ENCODE data around the gene EPS8L3.
A peak's percentile ranks its signal among the peaks of the same experiment; 100 is the strongest.
"Not testable (repeated sequence)": the region's sequence is repeated elsewhere in the genome, so short reads cannot be mapped to it uniquely, and the experiment has no call there.

The EPS8L3 gene

DNA sequence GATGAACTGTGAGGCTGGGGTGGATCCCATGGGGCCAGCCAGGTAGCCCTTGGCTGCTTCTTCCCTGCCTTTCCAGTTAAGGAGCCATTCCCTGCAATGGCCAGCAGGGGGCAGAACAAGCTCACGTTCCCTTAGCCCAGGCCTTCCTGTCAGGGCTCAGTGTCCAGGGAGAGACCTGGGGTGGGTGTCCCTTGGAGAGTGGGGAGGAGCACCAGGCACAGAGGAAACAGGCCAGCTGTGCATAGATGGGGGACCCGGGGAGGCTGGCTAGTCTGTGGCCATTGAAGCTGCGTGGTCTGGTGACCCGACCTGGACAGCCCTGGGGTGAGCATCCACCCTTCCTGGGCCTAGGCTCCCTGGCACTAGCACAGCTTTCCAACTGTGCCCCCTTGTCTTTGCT is 13.2 kb upstream of the EPS8L3 start:
- DNase-seq = peak; percentile 70

DNA sequence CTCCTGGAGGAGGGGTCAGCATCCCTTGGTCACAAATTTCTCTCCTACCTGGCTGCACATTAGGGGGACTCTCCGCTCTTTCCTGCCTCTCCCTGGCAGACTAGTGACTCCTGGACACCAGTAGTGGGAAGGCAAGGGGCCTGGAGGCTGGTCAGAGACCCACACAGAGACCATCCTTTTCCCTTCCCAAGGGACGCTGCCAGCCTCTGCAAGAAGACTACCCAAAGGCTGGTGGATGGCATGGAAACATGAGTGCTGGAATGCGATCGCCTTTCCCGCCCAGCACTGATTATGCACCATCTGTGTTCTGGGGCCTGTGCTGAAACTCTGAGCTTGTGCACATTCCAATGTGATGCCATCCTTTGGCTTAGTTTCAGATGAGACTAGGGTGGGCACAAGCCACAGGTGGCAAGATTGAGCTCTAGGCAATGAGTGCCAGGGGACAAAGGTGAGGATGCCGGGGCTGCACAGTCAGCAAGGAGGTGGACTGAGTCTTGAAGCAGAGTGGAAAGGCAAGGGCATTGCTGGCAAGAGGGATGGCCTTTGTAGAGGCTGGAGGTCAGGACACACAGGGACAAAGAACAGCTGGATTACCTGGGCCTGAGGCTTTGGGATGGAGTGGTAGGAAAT is 12.6 kb upstream of the EPS8L3 start:
- no peak for DNase-seq

GRCh38 chr1:109775398-109775797 is 11.7 kb upstream of the EPS8L3 start:
- DNase-seq = no peak

DNA sequence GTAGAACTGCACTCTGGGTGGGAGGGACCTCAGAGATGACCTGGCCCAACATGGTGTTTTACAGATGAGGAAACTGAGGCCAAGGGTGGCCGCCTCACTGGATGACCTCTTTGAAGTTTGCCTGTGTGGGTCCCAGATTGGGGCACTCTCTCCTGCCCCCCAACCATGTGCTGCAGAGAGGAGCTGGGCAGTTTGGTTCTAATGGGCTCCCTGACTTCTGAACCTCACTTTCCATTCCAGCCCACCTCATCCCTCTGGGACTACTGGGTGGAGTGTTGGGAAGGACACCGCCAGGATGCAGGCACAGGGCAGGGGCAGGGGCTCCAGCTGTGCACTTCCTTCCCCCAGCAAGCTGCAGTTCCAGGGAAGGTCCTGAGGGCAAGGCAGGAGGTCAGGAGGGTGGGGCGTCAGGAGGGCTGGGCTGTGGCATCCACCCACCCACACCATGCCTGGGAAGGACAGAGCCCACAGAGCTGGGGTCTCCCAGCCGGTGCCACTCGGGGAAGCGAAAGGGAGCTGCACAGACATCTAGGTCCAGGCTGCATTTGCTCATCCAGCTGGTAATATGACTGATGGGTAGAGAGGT is 10.3 kb upstream of the EPS8L3 start:
- DNase-seq = no peak

- DNase-seq = peak; percentile 56
Measured at GRCh38 chr1:109773203-109773899, 9.6 kb upstream of the EPS8L3 start.

- no peak for DNase-seq
Measured at GRCh38 chr1:109772658-109773202, 9.0 kb upstream of the EPS8L3 start.

DNA sequence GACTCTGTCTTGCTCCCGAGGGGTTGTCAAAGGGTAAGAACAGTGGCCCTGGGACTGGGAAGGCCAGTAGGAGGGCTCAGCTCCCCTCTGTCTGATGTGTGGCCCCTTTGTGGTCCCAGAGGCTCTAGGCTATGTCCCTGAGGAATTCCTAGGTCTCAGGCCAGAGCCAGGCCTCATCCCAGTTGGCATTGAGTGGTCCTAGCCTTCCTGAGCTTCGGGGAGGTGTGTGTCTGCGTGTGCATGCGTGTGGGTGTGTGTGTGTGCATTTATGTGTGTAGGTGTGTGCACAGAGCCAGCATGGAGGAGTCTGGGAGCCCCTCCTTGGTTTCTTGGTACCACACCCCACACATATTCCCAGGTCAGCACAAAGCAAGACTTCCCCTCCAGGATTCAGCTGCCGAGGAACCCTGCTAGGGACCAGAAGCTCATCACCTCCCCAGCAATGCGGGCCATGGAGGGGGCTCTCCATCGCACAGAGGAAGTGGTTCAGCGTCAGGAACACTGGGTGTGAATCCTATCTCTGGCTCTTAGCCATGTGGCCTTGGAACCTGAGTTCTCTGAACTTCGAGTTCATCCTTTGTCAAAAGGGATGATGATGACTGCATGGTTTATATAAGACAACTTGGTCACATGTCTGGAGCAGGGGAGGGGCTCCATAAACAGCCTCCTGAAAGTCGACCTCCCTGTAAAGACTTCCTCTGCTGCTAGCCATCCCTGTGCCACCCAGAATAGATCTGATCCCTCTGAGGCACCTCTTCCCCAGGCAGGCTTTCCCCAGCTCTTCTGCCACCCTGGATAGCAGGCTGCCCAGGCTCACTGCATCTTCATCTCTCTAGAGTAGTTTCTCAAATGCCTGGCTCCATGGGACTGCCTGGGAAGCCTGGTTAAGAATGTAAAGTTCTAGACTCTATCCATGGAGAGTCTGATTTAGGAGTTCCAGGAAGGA is 8.3 kb upstream of the EPS8L3 start:
- DNase-seq = no peak

DNA sequence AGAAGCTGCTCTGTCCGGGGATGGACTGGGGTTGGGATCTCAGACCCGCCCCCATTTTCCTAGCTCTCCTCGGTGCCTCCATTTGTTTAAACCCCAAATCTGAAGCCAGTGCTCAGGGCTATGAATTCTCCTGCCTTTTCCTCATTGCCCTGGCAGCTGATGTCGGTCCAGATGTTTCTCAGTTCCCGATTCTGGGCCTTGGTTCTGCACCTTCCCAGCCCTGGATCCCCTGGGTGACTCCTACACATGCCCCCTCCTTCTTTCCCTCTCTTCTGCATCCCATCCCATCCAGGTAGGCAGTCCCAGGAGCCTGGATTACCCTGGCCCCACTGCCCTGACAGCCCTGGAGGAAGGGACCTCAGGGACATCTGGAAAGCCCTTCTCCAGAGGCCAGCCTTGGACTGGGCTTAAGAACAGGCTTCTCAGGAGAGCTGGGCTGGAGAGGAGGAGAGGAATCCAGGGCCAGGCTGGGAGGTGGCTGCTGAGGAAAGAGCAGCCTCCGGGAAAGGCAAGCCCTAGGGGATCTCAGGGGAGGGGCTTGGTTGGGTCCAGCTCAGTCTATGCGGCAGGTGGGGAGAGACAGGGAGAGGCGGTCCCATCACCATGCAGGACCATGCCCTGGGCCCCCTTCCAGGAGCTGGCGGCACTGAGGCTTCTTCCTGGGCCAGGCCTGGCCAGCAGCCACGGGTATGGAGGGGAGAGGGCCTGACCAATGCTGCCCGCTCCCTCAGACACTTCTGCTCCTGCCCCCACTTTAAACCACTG is 6.8 kb upstream of the EPS8L3 start:
- DNase-seq = no peak

DNA sequence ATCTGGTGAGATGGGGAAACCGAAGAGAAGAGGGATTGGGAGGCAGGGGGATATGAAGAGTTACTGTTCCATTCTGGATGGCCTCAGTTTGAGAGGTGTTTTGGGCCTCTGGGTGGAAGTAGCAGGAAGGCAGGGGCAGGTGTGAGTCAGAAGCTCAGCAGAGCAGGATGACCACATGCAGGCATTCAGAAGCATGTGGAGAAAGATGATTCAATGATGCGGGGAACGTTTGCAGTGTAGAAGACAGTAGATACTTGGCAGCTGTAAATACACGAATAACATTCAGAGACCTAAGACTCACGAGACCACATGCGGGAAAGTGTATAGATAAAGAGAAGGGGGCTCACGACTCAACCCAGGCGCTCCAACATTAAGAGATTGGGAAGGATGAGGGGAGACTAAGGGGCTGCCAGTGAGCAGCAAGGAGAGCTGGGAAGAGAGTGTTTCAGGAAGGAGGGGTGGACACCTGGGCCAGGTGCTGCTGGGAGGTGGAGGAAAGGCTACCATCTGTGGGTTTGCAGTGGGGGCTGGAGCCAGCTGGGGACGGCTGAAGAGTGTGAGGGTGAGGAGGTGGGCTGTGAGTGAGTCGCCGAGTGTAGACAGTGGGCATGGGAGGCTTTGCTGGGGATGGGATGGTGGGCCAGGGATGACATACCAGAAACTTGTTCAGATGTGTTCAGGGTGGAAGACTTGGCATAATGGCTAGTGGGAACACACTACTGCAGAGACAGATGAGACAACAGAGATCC is 5.8 kb upstream of the EPS8L3 start:
- no peak for DNase-seq

DNA sequence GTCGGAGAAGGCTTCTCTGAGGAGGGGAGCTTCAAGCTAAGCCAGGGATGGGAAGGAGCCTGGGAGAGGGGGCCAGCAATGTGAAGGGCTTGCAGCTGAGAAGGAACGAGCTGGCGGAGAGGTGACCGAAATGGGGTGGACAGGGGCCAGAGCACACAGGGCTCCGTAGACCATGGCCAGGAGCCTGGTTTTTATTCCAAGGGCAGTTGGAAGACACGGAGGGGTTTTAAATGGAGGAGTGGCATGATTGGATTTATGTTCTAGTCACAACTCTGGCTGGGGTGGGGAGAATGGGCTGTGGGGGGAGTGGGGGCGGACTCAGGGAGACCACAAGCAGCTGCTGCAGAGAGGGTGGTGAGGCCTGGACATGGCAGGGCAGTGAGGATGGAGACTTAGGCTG is 5.1 kb upstream of the EPS8L3 start:
- no peak for DNase-seq

GRCh38 chr1:109768335-109768650 is 4.6 kb upstream of the EPS8L3 start:
- no peak for DNase-seq

DNA sequence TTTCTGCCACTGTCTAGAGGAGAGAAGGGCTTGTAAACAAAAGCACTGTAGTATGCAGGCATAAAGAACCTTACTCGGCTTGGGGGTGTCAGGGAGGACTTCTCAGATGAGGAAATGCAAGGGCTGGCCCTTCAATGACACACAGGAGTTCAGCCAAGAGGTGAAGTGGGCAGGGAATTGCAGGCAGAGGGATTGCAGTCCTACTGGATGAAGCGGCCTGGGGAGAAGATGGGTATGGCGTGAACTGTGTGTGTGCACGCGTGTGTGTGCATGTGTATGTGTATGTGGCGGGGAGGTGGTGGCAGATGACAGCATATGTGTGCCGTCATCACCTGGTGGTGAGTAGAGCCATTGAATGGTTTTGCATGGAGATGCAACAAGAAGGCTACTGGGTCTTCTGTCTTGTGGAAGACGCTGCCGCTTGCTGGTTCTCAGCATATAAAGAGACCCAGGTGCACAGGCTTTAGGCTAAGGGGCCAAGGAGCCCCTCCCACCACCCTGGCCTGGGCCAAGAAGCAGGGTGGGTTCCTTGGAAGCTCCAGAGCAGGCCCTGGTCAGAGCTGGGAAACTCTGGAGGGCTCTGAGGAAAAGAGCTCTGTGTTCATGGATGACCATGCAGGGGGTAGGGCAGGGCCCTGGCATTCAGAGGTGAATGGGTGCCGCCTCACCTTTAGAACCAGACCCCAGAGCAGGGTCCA is 4.1 kb upstream of the EPS8L3 start:
- DNase-seq = no peak

DNA sequence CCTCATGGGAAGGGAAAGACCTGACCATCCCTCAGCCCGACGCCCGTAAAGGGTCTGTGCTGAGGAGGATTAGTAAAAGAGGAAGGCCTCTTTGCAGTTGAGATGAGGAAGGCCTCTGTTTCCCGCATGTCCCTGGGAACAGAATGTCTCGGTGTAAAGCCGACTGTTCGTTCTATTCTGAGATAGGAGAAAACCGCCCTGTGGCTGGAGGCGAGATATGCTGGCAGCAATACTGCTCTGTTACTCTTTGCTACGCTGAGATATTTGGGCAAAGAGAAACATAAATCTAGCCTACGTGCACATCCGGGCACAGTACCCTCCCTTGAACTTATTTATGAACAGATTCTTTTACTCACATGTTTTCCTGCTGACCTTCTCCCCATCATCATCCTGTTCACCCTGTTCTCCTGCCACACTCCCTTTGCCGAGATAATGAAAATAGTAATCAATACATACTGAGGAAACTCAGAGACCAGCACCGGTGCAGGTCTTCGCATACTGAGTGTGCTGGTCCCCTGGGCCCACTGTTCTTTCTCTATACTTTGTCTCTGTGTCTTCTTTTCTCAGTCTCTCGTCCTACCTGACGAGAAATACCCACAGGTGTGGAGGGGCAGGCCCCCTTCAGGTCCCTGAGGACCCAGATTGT is 3.4 kb upstream of the EPS8L3 start:
- not testable (repeated sequence) for DNase-seq

DNA sequence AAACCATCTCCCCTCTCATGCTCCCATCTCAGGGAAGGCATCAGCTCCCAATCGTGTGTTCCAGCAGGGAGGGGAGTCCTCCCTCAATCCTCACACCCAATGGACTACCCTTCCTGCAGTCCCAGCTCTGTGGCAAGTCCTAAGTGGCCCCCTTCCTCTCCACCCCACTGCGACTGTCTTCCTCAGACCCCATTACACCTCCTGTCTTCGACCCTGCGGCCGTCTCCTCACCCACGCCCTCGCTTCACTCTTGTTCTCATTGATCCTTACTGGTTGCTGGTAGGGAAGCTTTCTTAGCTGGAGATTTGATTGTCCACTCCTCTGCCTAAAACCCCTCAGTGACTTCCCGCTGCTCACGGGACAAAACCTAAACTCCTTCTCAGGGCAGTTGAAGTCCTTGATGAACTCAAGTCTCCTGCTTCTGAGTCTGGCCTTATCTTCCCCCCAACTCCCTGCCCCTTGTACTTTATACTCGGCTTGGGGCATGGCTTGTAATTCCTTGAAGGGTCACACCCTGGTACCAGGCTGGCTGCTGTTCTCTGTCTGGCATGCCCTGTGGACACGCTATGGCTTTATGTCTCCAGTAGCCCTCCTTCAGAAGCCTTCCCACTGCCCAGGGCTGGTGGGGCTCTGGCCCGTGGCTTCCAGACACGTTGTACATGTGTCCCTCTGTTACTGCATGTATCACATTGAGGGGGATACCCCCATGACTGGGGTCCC is 2.3 kb upstream of the EPS8L3 start:
- no peak for DNase-seq

DNA sequence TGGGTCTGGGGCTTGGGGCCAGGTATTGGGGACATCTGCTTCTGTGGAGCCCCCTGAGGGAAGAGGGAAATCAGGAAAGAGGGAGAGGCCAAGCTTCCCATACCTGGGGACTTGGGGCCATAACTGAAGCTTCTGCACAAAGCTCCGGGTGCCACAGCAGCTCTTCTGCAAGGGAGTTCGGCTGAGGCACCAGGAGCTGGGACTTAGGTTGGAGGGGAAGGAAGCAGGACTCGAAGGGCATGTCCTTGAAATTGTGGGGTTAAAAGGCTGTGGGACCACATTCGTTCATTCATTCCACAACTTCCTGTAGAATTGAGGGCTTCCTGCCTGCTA is 1.7 kb upstream of the EPS8L3 start:
- no peak for DNase-seq

GRCh38 chr1:109764561-109765482 is 1.1 kb upstream of the EPS8L3 start:
- DNase-seq = no peak

DNA sequence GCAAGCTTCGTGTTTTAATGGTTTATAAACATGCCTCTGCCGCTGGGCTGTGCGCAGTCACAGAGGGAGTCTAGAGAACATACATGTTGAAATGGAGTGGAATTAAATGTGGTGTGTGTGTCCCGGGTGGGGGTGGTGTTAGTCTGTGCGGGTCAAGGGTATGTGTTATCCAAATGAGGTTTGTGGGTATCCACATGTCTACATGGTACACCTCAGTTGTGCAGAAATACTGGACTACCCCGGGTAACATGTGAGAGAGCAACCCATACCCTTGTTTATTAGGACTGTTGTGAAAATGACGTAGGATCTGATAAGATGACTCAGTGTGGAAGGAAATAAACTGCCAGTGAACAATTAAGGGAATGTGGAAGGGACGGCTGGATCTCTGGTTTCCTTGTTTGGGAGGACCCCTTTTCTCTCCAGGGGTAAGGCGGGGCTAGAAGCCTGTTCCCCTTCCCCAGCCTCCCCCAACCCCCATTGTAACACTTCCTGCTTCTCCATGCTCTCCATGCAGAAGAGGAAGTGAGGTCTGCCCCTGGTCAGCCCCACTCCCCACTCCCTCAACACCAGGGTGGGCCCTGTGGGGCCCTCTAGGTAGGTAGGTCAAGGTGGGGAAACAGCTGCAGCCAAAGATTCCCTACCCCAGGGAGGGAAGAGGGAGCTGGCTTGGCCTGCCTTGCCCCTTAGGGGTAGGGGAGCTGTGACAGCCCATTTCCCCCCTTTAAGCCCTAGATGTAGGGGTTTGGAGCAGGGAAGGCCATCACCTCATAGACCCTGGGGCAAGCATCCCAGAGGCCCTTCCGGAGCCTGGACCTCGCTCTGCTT is 690 bp downstream of the EPS8L3 start:
- DNase-seq = no peak

GRCh38 chr1:109762039-109762585 is 1.6 kb downstream of the EPS8L3 start:
- no peak for DNase-seq
